HL-60/S4 (cell line): ENCODE measurements around the gene PARD6B.
"Not testable (repeated sequence)": the region's sequence is repeated elsewhere in the genome, so short reads cannot be mapped to it uniquely, and the experiment has no call there.

Experiments used
- in situ Hi-C: fragments of 300-500 bp; cut with MboI; formaldehyde crosslinking; loops from 2 replicates; pipeline ENCODE4 v1.14.3; 2022; ENCODE audit warnings: low sequenced_read_pairs

Gene PARD6B

GRCh38 chr20:50769551-50770085 lies 38.2 kb downstream of the PARD6B start:
- in situ Hi-C loops: not testable (repeated sequence)

DNA sequence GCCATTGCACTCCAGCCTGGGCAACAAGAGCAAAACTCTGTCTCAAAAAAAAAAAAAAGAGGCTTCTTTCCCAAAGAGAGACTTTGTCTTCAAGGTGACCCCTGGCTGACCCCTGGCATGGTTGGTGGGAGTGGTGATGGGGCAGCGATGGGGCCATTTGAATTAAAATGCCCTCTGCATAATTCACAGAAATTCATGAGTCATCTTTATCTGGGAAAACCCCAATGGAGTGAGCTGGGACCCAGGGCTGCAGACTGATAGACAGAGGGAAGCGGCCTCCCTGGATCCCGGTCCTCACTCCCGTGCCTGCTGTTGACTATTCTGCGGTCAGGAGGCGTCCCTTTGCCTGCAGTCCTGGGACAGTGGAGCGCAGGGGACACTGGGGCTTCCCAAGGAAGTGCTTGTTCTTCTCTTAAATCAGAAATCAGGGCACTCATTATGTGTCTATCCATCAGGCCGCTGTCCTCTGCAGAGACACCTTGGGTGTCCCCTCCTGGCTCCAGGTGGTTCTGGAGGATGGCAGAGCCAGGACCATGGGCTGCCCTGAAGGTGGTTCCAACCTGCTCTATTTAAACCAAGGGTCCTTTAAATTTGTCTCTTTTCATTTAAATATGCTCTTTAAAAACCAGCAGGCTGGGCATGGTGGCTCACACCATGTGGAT lies 40.2 kb downstream of the PARD6B start:
- in situ Hi-C loops: not testable (repeated sequence)

DNA sequence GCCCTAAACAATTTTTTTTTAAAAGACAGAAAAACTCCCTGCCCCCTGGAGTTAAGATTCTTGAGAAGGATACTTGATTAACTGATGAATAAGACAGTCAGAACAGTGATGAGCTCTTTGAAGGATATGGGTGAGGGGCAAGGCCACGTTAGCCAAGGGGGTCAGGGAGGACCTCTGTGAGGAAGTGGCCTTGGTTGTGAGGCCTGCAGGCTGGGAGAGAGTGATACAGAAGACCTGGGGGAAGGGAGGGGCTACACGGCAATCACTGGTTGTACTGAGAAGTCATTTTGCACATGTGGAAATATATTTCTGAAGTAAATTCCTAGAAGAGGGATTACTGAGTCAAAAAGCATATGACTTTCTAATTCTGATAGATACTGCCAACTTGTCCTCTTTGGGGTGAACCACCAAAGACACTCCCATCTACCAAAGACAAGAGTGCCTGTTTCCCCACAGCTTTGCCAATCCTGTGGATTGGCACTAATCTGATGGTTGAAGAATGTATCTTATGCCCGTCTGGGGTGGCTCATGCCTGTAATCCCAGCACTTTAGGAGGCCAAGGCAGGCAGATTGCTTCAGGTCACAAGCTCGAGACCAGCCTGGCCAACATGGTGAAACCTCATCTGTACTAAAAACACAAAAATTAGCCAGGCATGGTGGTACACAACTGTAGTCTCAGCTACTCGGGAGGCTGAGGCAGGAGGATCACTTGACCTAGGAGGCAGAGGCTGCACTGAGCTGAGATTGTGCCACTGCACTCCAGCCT lies 41.2 kb downstream of the PARD6B start:
- in situ Hi-C loops: no loop called here

DNA sequence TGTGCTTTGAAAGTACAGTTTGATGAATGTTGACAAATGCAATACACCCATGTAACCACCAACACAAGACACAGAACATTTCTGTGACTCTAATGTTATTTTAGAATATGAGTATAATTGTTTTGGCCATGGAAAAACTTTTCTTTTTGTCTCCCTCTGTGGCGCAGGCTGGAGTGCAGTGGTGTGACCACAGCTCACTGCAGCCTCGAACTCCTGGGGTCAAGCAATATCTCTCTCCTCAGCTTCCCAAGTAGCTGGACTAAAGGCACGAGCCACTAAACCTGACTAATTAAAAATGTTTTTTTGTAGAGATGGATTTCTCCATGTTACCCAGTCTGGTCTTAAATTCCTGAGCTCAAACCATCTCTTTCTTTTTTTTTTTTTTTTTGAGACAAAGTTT lies 43.1 kb downstream of the PARD6B start:
- in situ Hi-C loops: no loop called here

- in situ Hi-C loops: no loop called here
Measured at GRCh38 chr20:50776122-50776817, 44.9 kb downstream of the PARD6B start.

- in situ Hi-C loops: no loop called here
Measured at GRCh38 chr20:50777373-50777772, 46.0 kb downstream of the PARD6B start.

- in situ Hi-C loops: not testable (repeated sequence)
Measured at GRCh38 chr20:50778994-50779393, 47.6 kb downstream of the PARD6B start.

DNA sequence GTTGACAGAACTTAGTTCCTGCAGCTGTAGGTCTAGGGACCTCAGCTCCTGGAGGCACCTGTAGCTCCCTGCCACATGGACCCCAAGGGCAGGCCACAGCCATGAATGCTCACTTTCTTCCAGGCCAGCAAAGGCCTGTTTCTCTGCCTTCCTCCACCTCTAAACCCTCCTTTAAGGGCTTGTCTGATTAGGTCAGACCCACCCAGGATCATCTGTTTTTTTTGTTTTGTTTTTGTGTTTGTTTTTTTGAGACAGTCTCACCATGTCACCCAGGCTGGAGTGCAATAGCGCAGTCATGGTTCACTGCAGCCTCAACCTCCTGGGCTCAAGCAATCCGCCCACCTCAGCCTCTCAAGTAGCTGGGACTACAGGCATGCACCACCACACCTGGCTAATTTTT lies 52.0 kb downstream of the PARD6B start:
- in situ Hi-C loops: no loop called here

DNA sequence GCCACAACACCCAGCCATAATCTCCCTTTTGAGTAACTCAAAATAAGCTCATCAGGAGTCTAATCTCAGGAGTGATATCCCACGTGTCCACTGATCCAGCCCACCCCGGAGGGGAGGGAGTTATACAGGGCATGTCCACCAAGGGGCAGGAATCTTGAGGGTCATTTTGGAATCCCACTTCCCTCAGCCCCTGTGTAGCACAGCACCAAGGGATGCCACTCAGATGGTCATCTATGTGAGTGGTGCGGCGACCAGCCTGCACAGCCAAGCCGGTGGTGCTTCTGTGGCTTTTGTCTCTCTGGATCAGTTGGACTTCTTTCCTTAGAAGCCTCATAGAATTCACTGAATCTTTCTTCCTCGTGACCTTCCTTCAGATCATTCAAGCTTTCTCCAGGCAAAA lies 52.5 kb downstream of the PARD6B start:
- in situ Hi-C loops: no loop called here

- in situ Hi-C loops: no loop called here
Measured at GRCh38 chr20:50784464-50784863, 53.1 kb downstream of the PARD6B start.

- in situ Hi-C loops: no loop called here
Measured at GRCh38 chr20:50786703-50787102, 55.3 kb downstream of the PARD6B start.

- in situ Hi-C loops: no loop called here
Measured at GRCh38 chr20:50787181-50787580, 55.8 kb downstream of the PARD6B start.

DNA sequence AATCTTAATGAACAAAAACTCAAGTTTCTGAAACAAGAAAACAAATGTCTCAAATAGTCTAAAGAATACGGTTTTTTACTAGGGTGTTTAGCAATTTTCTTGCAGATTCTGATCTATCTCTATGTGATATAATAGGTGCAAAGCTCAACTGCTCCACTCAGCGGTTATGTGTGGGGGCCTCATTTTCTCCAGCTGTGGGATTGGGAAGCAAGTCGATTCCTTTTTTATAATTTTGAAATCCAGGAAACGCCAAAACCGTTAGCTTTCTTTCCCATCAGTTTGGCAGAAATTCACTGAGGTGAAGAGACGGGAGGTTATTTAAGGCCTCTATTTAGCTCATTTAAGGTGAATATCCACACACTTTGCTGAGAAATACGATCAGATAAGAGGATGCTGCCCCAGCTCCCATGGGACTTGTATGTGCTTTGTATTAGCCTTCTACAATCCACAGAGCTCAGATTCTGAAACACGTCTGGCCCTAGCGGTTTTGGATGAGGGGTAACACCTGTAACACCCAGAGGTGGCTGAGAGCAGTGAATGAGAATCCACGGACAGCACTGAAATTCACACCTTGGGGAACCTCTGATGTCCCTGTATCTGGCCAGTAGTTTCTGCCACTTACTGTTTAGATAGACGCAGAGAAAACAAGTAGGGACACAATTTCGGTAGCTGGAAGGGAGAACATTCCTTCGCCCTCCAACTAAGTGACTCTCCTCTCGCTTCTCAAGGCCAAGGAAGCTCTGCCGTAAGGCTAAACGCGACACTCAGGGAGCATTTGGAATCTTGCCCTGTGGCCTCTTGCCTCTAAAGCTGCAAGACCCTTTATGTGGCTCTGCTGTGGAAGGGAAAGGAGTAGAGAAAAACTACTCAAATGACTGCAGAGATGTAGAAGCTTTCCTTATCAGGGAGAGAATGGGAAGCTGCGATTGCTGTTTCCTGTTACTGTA lies 56.9 kb downstream of the PARD6B start:
- in situ Hi-C loops: no loop called here

GRCh38 chr20:50789968-50790650 lies 58.7 kb downstream of the PARD6B start:
- in situ Hi-C loops: no loop called here

GRCh38 chr20:50790651-50791277 lies 59.4 kb downstream of the PARD6B start:
- in situ Hi-C loops: no loop called here

GRCh38 chr20:50792708-50793574 lies 61.6 kb downstream of the PARD6B start:
- in situ Hi-C loops: no loop called here

GRCh38 chr20:50793575-50794016 lies 62.2 kb downstream of the PARD6B start:
- in situ Hi-C loops: not testable (repeated sequence)

GRCh38 chr20:50794181-50794845 lies 62.9 kb downstream of the PARD6B start:
- in situ Hi-C loops: no loop called here
